GM19035 (cell line): ENCODE measurements around the gene ZNF611.
"Not testable (repeated sequence)": the region's sequence is repeated elsewhere in the genome, so short reads cannot be mapped to it uniquely, and the experiment has no call there.

Source experiments
- ATAC-seq: cut with Tn5 transposase; IDR thresholded peaks from one replicate; pipeline ENCODE4 v1.9.1; 2021; ENCODE audit not compliant: unreplicated experiment

ZNF611 gene

GRCh38 chr19:52734893-52735661, at the start of gene ZNF611:
Gene ZNF611, minus strand, starts transcription at chr19:52735044. Its CDS starts 19,150 bp downstream, at chr19:52715894.
- peak; percentile 97 for ATAC-seq

GRCh38 chr19:52782864-52783263, 48.0 kb upstream of the ZNF611 start:
- not testable (repeated sequence) for ATAC-seq

- no peak for ATAC-seq
Measured at GRCh38 chr19:52778811-52779210, 44.0 kb upstream of the ZNF611 start.

GRCh38 chr19:52756447-52756846, 21.6 kb upstream of the ZNF611 start:
- not testable (repeated sequence) for ATAC-seq

- no peak for ATAC-seq
Measured at GRCh38 chr19:52749780-52750179, 14.9 kb upstream of the ZNF611 start.

DNA sequence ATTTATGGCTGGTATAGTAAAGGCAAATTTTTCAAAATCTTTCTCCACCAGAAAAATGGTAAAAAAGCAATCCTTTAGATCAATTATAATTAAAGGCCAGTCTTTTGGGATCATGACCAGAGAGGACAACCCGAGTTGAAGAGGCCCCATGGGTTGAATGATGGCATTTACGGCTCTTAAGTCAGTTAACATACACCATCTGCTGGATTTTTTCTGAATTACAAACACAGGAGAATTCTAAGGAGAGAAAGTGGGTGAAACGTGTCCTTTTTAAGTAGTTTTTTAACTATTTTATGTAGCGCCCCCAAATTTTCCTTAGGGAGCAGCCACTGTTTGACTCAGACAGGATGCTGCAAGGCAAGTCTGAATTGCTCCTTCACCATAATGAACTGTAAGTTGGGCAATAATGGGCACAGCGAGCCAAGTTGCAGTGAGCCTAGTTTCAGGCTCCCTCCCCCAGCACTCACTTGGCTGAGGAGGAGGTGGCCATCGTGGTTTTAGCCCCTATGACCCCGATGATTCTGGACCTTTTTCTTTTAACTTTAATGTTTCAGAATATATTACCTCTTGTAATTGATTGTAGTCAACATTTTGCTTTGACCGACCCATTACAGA, 13.6 kb upstream of the ZNF611 start:
- no peak for ATAC-seq

DNA sequence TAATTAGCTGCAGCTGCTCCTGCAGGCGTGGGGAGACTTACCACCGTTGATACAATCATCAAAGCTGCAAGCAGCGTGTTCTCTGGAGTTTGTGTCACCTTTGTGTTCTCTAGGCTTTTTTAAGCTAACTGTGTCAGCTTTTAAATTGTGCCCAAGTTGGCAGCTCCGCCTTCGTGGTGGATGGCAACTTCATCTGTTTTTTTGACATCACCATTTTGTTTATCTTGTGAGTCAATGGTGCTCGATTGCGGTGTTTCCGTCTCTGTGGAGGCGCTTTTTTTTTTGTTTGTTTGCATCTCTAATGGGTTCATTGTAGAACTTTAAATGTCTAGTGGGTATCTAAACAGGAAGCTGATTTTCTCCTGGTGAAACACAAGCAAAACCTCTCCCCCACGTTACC, 11.1 kb upstream of the ZNF611 start:
- not testable (repeated sequence) for ATAC-seq

GRCh38 chr19:52743091-52743490, 8.2 kb upstream of the ZNF611 start:
- ATAC-seq = no peak

DNA sequence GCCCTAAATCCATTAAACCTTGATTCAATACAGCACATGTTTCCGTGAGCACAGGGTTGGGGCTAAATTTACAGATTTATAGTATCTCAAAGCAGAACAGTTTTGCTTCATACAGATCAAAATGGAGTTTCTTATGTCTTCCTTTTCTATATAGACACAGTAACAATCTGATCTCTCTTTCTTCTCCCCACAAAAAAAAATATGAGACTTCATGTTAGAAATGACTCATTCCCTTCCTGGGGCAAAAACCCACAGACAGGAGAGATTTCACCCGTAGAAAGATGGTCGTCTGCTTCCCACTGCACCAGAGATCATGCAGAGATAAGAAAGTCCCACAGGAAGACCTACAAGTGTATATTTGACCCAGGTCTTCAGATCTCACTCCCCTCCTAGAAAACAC, 7.7 kb upstream of the ZNF611 start:
- ATAC-seq = no peak

- no peak for ATAC-seq
Measured at GRCh38 chr19:52741951-52742485, 7.2 kb upstream of the ZNF611 start.

DNA sequence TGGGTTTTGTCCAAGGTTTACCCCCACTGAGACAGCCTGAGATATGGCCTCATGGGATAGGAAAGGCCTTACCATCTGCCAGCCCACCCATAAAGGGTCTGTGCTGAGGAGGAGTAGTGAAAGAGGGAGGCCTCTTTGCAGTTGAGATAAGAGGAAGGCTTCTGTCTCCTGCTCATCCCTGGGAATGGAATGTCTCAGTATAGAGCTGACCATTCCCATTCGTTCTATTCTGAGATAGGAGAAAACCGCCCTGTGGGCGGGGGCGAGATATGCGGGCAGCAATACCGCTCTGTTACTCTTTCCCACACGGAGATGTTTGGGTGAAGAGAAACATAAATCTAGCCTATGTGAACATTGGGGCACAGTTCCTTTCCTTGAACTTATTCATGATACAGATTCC, 6.5 kb upstream of the ZNF611 start:
- not testable (repeated sequence) for ATAC-seq

GRCh38 chr19:52739576-52739975, 4.7 kb upstream of the ZNF611 start:
- ATAC-seq = no peak

DNA sequence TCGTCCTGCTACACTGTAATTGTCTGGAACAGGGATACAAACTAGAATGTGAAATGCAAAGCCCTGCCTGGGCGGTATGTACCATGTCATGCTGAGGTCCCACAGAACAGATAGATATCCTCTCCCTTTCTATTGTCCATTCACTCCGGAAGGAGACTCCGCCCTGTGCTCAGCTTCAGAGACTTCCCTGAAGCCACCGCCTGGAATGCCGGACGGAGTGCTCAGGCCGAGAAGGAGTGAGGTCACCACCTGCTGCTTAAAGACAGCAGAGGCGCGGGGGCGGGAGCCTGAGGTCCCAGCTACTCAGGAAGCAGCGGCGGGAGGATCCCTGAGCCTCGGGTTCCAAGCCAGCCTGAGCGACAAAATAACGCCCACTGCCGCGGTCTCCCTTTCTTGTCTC, 890 bp upstream of the ZNF611 start:
- ATAC-seq = no peak

DNA sequence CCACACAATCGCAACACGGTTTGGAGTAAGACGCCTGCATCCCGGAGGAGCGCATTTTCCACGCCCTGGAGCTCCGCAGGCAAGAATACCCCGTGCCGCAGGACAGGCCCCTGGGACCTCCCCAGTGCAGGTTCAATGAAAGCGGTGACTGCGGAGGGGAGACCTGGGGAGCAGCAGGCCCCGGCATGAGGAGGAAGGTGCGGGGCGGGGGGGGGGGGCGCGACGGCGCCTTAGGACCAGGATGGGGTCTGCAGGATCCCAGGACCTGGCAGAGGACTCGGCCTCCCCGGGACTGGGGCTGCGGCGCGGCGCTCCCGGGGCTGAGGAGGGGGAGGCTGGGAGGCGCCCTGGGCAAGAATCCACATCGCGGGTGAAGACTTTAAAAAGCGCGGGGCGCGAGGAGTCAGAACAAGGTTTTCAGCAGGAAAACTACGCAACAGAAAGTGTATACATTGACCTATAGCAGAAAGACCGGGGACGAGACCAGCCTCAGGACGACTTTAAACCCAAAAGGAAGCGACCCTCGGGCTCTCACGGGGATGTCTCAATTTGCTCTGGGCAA, 432 bp downstream of the ZNF611 start:
- ATAC-seq = peak; percentile 38

GRCh38 chr19:52726051-52726450, 8.8 kb downstream of the ZNF611 start:
- not testable (repeated sequence) for ATAC-seq

DNA sequence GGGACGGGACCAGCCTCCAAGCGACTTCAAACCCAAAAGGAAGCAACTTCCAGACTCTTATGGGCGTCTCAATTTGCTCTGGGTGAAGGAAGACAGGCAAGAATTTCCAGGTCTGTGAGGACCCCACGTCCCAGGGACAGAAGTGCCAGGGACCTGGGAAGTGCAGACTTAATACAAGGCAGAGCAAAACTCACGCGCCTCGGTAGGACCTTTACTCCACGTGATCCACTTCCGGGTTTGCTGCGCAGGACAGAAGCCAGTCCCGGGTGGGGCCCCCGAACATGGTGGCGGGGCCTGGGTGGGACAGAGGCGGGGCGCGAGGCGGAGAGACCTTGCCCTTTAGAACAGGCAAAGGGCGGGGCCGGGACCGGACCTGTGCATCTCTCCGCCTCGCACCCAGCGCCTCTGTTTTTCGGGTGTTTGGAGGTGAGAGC, 9.3 kb downstream of the ZNF611 start:
- ATAC-seq = no peak

GRCh38 chr19:52724701-52725514, 9.9 kb downstream of the ZNF611 start:
- no peak for ATAC-seq

GRCh38 chr19:52723907-52724598, 10.8 kb downstream of the ZNF611 start:
- ATAC-seq = not testable (repeated sequence)

GRCh38 chr19:52722062-52723003, 12.5 kb downstream of the ZNF611 start:
- ATAC-seq = no peak
